H9 (cell line): ENCODE data around the gene TCF21. TPM values are rescaled to one million over a fixed set of nuclear protein-coding genes. Genes with fewer than 3 reads are reported as not detected.

Source experiments
- DNase-seq: peaks from one replicate; pipeline ENCODE4 v3.0.0-alpha.2; 2017
- H2AFZ ChIP-seq: one replicate; pipeline ENCODE4 v1.6.1; 2013; ENCODE audit warnings: mild to moderate bottlenecking, low read length, control low read depth, moderate library complexity
- H2AK5ac ChIP-seq: 2 replicates; pipeline ENCODE4 v1.6.1; 2013; ENCODE audit warnings: low read length, control low read depth, mixed read lengths; ENCODE audit not compliant: insufficient read length
- H2BK120ac ChIP-seq: one replicate; pipeline ENCODE4 v1.6.1; 2013; ENCODE audit warnings: low read depth, mild to moderate bottlenecking, low read length, control low read depth, inconsistent platforms; ENCODE audit not compliant: poor library complexity, severe bottlenecking
- H2BK12ac ChIP-seq: 2 replicates; pipeline ENCODE4 v1.6.1; 2013; ENCODE audit warnings: low read length, control low read depth, mixed read lengths, low read depth; ENCODE audit not compliant: insufficient read length
- H2BK15ac ChIP-seq: 2 replicates; pipeline ENCODE4 v1.6.1; 2013; ENCODE audit warnings: low read depth, low read length, control low read depth
- H2BK20ac ChIP-seq: one replicate; pipeline ENCODE4 v1.6.1; 2013; ENCODE audit warnings: low read depth, mild to moderate bottlenecking, low read length, control low read depth, inconsistent platforms; ENCODE audit not compliant: poor library complexity, severe bottlenecking
- H2BK5ac ChIP-seq: 2 replicates; pipeline ENCODE4 v1.6.1; 2013; ENCODE audit warnings: low read length, control low read depth, mixed read lengths; ENCODE audit not compliant: insufficient read length
- H3K14ac ChIP-seq: 2 replicates; pipeline ENCODE4 v1.6.1; 2013; ENCODE audit warnings: low read length, control low read depth; ENCODE audit not compliant: insufficient read depth
- H3K18ac ChIP-seq: 2 replicates; pipeline ENCODE4 v1.6.1; 2013; ENCODE audit warnings: low read depth, mild to moderate bottlenecking, mixed read lengths, low read length, control low read depth; ENCODE audit not compliant: insufficient read length
- H3K23ac ChIP-seq: 2 replicates; pipeline ENCODE4 v1.6.1; 2013; ENCODE audit warnings: low read length, control low read depth, mixed read lengths, low read depth; ENCODE audit not compliant: insufficient read length
- H3K23me2 ChIP-seq: 2 replicates; pipeline ENCODE4 v1.6.1; 2013; ENCODE audit warnings: low read depth, mild to moderate bottlenecking, mixed read lengths, low read length, control low read depth; ENCODE audit not compliant: insufficient read length, poor library complexity, severe bottlenecking
- H3K27ac ChIP-seq: 2 replicates; pipeline ENCODE4 v1.5.1; 2013; ENCODE audit warnings: low read length, control low read depth, mixed read lengths, low read depth; ENCODE audit not compliant: insufficient read length
- H3K27me3 ChIP-seq: 2 replicates; pipeline ENCODE4 v1.6.1; 2013; ENCODE audit warnings: low read length, control low read depth, inconsistent platforms; ENCODE audit not compliant: insufficient read depth
- H3K4ac ChIP-seq: 2 replicates; pipeline ENCODE4 v1.6.1; 2013; ENCODE audit warnings: low read depth, mild to moderate bottlenecking, control low read depth, inconsistent platforms, low read length, moderate library complexity
- H3K4me1 ChIP-seq: 2 replicates; pipeline ENCODE4 v1.6.1; 2013; ENCODE audit warnings: low read length, control low read depth, inconsistent platforms; ENCODE audit not compliant: insufficient read depth
- H3K4me2 ChIP-seq: 2 replicates; pipeline ENCODE4 v1.6.1; 2013; ENCODE audit warnings: low read length, control low read depth, mixed read lengths; ENCODE audit not compliant: insufficient read length, insufficient read depth
- H3K56ac ChIP-seq: 2 replicates; pipeline ENCODE4 v1.6.1; 2013; ENCODE audit warnings: low read depth, mild to moderate bottlenecking, mixed read lengths, low read length, control low read depth; ENCODE audit not compliant: insufficient read length
- H3K79me1 ChIP-seq: 2 replicates; pipeline ENCODE4 v1.6.1; 2013; ENCODE audit warnings: low read depth, mild to moderate bottlenecking, moderate library complexity, low read length, control low read depth, inconsistent platforms; ENCODE audit not compliant: insufficient read depth, poor library complexity, severe bottlenecking
- H3K79me2 ChIP-seq: 2 replicates; pipeline ENCODE4 v1.6.1; 2013; ENCODE audit warnings: low read length, control low read depth, inconsistent platforms; ENCODE audit not compliant: insufficient read depth
- H3K9ac ChIP-seq: 2 replicates; pipeline ENCODE4 v1.6.1; 2013; ENCODE audit warnings: low read length, control low read depth, mixed read lengths; ENCODE audit not compliant: insufficient read length; ENCODE audit errors: extremely low read depth
- H3K9me3 ChIP-seq: one replicate; pipeline ENCODE4 v1.6.1; 2013; ENCODE audit warnings: low read depth, low read length, inconsistent platforms; ENCODE audit not compliant: control insufficient read depth
- H3T11ph ChIP-seq: one replicate; pipeline ENCODE4 v1.6.1; 2013; ENCODE audit warnings: mild to moderate bottlenecking, low read length, control low read depth, inconsistent platforms
- H4K20me1 ChIP-seq: one replicate; pipeline ENCODE4 v1.6.1; 2013; ENCODE audit not compliant: control insufficient read depth, insufficient read length, insufficient read depth
- H4K5ac ChIP-seq: 2 replicates; pipeline ENCODE4 v1.6.1; 2013; ENCODE audit warnings: low read depth, mild to moderate bottlenecking, mixed read lengths, low read length, control low read depth; ENCODE audit not compliant: insufficient read length
- H4K8ac ChIP-seq: replicated peaks from 2 replicates; pipeline ENCODE4 v1.6.1; 2013; ENCODE audit warnings: low read length, control low read depth, mixed read lengths, low read depth; ENCODE audit not compliant: insufficient read length
- H4K91ac ChIP-seq: 2 replicates; pipeline ENCODE4 v1.6.1; 2013; ENCODE audit warnings: low read depth, mild to moderate bottlenecking, moderate library complexity, mixed read lengths, low read length, control low read depth; ENCODE audit not compliant: insufficient read length
- H3K27ac Mint-ChIP-seq, 3 experiments: 2 replicates in 2 of 3; 3 replicates in 1 of 3; pipeline ENCODE4 v1.8.0; 2020 to 2021; ENCODE audit warnings: mixed read lengths in 3 of 3, mild to moderate bottlenecking in 1 of 3, moderate library complexity in 1 of 3
- H3K27me3 Mint-ChIP-seq: 2 replicates; pipeline ENCODE4 v1.8.0; 2021; ENCODE audit warnings: low read depth, mild to moderate bottlenecking, moderate library complexity, mixed read lengths
- H3K36me3 Mint-ChIP-seq, 3 experiments: 2 replicates in 2 of 3; 3 replicates in 1 of 3; pipeline ENCODE4 v1.8.0; 2020 to 2021; ENCODE audit warnings: low read depth in 3 of 3, mixed read lengths in 3 of 3; ENCODE audit not compliant: insufficient read depth in 1 of 3
- H3K4me1 Mint-ChIP-seq, 2 experiments: 2 replicates each; pipeline ENCODE4 v1.8.0; 2020; ENCODE audit warnings: mixed read lengths in 2 of 2
- H3K4me3 Mint-ChIP-seq, 2 experiments: 2 replicates in 1 of 2; 3 replicates in 1 of 2; pipeline ENCODE4 v1.8.0; 2020 to 2021; ENCODE audit warnings: mild to moderate bottlenecking in 2 of 2, mixed read lengths in 2 of 2, moderate library complexity in 1 of 2
- H3K9me3 Mint-ChIP-seq, 2 experiments: 2 replicates in 1 of 2; 3 replicates in 1 of 2; pipeline ENCODE4 v1.8.0; 2020; ENCODE audit warnings: mild to moderate bottlenecking in 2 of 2, mixed read lengths in 2 of 2, moderate library complexity in 1 of 2
- WGBS: extraction: QIAGEN DNeasy Blood & Tissue Kit; methylation state at CpG from one replicate; pipeline ENCODE4 v1.1.7; 2013; ENCODE audit warnings: missing lambda C conversion rate, low lambda C conversion rate, mixed read lengths; ENCODE audit not compliant: insufficient read length; ENCODE audit errors: extremely low coverage; 5-methylcytosine and 5-hydroxymethylcytosine counted together
- total RNA-seq: library from RNA; stranded (reverse); gene quantifications from 2 replicates; pipeline ENCODE4 v1.2.1, GENCODE V29; 2021
- TF ChIP-seq, protein P1 (sequence below): fragments of 200-600 bp; sonication (generic); conservative IDR thresholded peaks from 3 replicates; pipeline ENCODE4 v1.8.0; 2021; ENCODE audit warnings: antibody characterized with exemption, mild to moderate bottlenecking

TCF21 gene
- total RNA-seq, 1 experiment from 2014 or later = not detected

DNA sequence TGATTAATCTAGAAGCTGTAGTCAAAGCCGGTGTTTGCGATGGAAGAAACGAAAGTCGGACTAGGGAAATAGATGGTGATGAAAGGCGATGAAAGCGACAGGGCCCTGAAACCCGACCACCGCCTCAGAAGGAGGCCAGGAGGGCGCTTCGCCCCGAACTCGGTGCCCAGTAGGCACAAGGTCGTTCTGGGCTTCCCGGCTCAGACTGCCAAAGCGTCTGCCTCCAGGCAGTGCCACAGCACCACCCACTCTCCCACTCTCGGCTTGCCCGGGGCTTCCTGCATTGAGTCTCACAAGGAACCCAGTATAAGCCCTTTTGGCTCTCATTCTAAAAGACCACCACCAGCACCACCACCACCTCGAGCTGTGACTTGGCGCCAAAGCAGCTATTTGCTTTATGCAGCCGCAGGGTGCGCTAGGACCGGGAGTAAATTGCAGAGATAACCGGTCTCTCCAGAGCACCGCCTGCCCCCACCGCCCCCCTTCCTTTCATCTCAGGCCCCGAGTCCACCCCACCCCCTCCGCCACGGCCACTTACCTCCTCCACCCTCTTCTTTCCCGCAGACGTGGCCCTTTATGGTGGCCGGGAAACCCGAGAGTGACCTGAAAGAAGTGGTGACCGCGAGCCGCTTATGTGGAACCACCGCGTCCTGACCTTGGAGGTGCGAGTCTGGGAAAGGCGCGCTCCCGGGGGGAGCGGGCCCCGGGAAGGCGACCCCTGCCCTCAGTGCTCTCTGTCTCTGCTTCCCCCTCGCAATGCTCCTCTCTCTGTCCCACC is 2.4 kb downstream of the TCF21 start:
- peaks cover 2% of the 10 kb centered on the region; the same call in 1 of the 2 replicates for H3K4me1 ChIP-seq
- H3K9me3 ChIP-seq = no peaks in the 10 kb centered on the region
- H3K23ac ChIP-seq = no peak overlapping the region
- no peak overlapping the region for H4K8ac ChIP-seq
- no peak overlapping the region; the same call in 1 of the 2 replicates for H3K14ac ChIP-seq
- Mint-ChIP-seq H3K4me3 (peak overlapping the region; percentile 12 to 77), H3K36me3 (no peaks in the 10 kb centered on the region; a peak in 1 of 7 replicates), H3K9me3 (no peaks in the 10 kb centered on the region; a peak in 1 of 5 replicates), H3K4me1 (peaks cover 43 to 59% of the 10 kb centered on the region in 2 experiments), H3K27me3 (peaks cover 100% of the 10 kb centered on the region), H3K27ac (no peak overlapping the region; a peak in 1 of 7 replicates)
- H3K56ac ChIP-seq = no peak overlapping the region
- no peak overlapping the region for H2BK120ac ChIP-seq
- H3K27ac ChIP-seq = no peak overlapping the region
- H3K4ac ChIP-seq = no peak overlapping the region
- no peak overlapping the region for H3K9ac ChIP-seq
- no peak overlapping the region for H2AFZ ChIP-seq
- H4K5ac ChIP-seq = no peak overlapping the region
- H2BK12ac ChIP-seq = no peak overlapping the region
- no peaks in the 10 kb centered on the region for H4K20me1 ChIP-seq
- peaks cover 28% of the 10 kb centered on the region for H3K23me2 ChIP-seq
- DNase-seq = peak; percentile 77
- no peak overlapping the region for H2BK15ac ChIP-seq
- H4K91ac ChIP-seq = no peak overlapping the region
- no peak overlapping the region for H3T11ph ChIP-seq
- H2AK5ac ChIP-seq = no peak overlapping the region
- H2BK20ac ChIP-seq = no peak overlapping the region
- peaks cover 71% of the 10 kb centered on the region for H3K27me3 ChIP-seq
- H3K4me2 ChIP-seq = peak overlapping the region; percentile 89
- H2BK5ac ChIP-seq = no peak overlapping the region
- H3K79me2 ChIP-seq = no peaks in the 10 kb centered on the region
- WGBS = no CpG with 5 or more reads among the region's 45 CpGs
- TF ChIP-seq, protein P1, sequence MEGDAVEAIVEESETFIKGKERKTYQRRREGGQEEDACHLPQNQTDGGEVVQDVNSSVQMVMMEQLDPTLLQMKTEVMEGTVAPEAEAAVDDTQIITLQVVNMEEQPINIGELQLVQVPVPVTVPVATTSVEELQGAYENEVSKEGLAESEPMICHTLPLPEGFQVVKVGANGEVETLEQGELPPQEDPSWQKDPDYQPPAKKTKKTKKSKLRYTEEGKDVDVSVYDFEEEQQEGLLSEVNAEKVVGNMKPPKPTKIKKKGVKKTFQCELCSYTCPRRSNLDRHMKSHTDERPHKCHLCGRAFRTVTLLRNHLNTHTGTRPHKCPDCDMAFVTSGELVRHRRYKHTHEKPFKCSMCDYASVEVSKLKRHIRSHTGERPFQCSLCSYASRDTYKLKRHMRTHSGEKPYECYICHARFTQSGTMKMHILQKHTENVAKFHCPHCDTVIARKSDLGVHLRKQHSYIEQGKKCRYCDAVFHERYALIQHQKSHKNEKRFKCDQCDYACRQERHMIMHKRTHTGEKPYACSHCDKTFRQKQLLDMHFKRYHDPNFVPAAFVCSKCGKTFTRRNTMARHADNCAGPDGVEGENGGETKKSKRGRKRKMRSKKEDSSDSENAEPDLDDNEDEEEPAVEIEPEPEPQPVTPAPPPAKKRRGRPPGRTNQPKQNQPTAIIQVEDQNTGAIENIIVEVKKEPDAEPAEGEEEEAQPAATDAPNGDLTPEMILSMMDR = no peak
- no peak overlapping the region for H3K18ac ChIP-seq
- H3K79me1 ChIP-seq = no peaks in the 10 kb centered on the region
